ENCODE measurements around the gene PCSK2.

DNA sequence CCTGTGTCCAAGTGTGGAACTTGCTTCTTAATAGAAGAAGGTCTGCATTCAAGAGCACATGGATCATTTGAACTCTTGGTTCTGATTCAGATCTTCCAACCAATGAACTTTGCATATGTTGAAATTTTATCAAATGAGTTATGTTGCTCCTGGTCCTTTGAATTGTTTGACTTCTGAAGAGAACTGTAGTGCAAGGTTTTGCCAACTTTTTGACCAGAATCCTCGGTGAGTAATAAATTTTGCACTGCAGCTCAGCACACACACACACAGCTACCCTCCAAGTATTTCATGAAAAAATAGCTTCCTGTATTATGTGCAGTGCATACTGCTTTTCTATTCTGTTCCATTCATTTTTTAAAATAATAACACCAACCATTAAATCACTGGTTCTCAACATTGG is 236.9 kb downstream of the PCSK2 start:
- TF ChIP-seq, protein P1, sequence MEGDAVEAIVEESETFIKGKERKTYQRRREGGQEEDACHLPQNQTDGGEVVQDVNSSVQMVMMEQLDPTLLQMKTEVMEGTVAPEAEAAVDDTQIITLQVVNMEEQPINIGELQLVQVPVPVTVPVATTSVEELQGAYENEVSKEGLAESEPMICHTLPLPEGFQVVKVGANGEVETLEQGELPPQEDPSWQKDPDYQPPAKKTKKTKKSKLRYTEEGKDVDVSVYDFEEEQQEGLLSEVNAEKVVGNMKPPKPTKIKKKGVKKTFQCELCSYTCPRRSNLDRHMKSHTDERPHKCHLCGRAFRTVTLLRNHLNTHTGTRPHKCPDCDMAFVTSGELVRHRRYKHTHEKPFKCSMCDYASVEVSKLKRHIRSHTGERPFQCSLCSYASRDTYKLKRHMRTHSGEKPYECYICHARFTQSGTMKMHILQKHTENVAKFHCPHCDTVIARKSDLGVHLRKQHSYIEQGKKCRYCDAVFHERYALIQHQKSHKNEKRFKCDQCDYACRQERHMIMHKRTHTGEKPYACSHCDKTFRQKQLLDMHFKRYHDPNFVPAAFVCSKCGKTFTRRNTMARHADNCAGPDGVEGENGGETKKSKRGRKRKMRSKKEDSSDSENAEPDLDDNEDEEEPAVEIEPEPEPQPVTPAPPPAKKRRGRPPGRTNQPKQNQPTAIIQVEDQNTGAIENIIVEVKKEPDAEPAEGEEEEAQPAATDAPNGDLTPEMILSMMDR (IDR thresholded peaks at IDR 0.05), result no peak
- TF ChIP-seq FOSL2 (IDR thresholded peaks at IDR 0.05), result no peak
- no peak for TF ChIP-seq FOSL2 (CRISPR knock-in tag; IDR thresholded peaks at IDR 0.05)
- no peak for TF ChIP-seq HDAC2 (IDR thresholded peaks at IDR 0.05)
- no peak for TF ChIP-seq POLR2A (IDR thresholded peaks at IDR 0.05; ENCODE audit: low read length)
- no peak for TF ChIP-seq RARB (CRISPR knock-in tag; IDR thresholded peaks at IDR 0.05)
- TF ChIP-seq ZNF302 (CRISPR knock-in tag; IDR thresholded peaks at IDR 0.05), result no peak

All from A549 (cell line).